SK-N-SH treated with all-trans-retinoic acid at 6 μM for 48 hours (cell line): ENCODE measurements around the gene CAMK4.

Experiments used
- ATAC-seq: fragments of 200-7000 bp; cut with Tn5 transposase; 3 replicates; pipeline ENCODE4 v1.9.1; 2020; ENCODE audit warnings: mild to moderate bottlenecking, moderate library complexity
- ARNTL ChIP-seq: fragments of 450-650 bp; formaldehyde crosslinking; IDR thresholded peaks from 2 replicates; pipeline ENCODE4 v1.5.0; 2020; ENCODE audit warnings: low read depth, mild to moderate bottlenecking, moderate library complexity, borderline replicate concordance
- BACH2 ChIP-seq: fragments of 250-450 bp; sonication (Bioruptor Pico); IDR thresholded peaks from 2 replicates; pipeline ENCODE4 v1.9.0; 2021; ENCODE audit warnings: mild to moderate bottlenecking, borderline replicate concordance
- CSDC2 ChIP-seq: fragments of 250-450 bp; sonication (Bioruptor Pico); IDR thresholded peaks from 2 replicates; pipeline ENCODE4 v1.5.0; 2020; ENCODE audit warnings: mild to moderate bottlenecking, moderate library complexity
- ESRRG ChIP-seq: fragments of 250-450 bp; sonication (Bioruptor Pico); IDR thresholded peaks from 2 replicates; pipeline ENCODE4 v1.6.1; 2021; ENCODE audit warnings: mild to moderate bottlenecking
- GLIS3 ChIP-seq: fragments of 250-450 bp; sonication (Bioruptor Pico); IDR thresholded peaks from 2 replicates; pipeline ENCODE4 v1.5.0; 2020; ENCODE audit warnings: mild to moderate bottlenecking, moderate library complexity
- ISL1 ChIP-seq: fragments of 250-450 bp; sonication (Bioruptor Pico); IDR thresholded peaks from 2 replicates; pipeline ENCODE4 v2.1.2; 2022; ENCODE audit warnings: mild to moderate bottlenecking, moderate library complexity
- OSR1 ChIP-seq: fragments of 250-450 bp; sonication (Bioruptor Pico); IDR thresholded peaks from 2 replicates; pipeline ENCODE4 v1.8.0; 2022; ENCODE audit warnings: moderate library complexity, mild to moderate bottlenecking, inconsistent platforms
- PPARA ChIP-seq: fragments of 250-450 bp; sonication (Bioruptor Pico); IDR thresholded peaks from 2 replicates; pipeline ENCODE4 v1.5.0; 2020; ENCODE audit warnings: mild to moderate bottlenecking, borderline replicate concordance
- RARB ChIP-seq: fragments of 250-450 bp; sonication (Bioruptor Pico); IDR thresholded peaks from 2 replicates; pipeline ENCODE4 v1.8.0; 2021; ENCODE audit warnings: mild to moderate bottlenecking, moderate library complexity
- SNAI2 ChIP-seq: fragments of 250-450 bp; sonication (Bioruptor Pico); IDR thresholded peaks from 2 replicates; pipeline ENCODE4 v1.5.0; 2020; ENCODE audit warnings: mild to moderate bottlenecking, moderate library complexity
- TCF4 ChIP-seq: fragments of 250-450 bp; sonication (Bioruptor Pico); IDR thresholded peaks from 2 replicates; pipeline ENCODE4 v1.8.0; 2021; ENCODE audit warnings: mild to moderate bottlenecking, moderate library complexity, borderline replicate concordance
- TOX ChIP-seq: fragments of 250-450 bp; sonication (Bioruptor Pico); IDR thresholded peaks from 2 replicates; pipeline ENCODE4 v1.8.0; 2021; ENCODE audit warnings: mild to moderate bottlenecking, moderate library complexity, borderline replicate concordance
- ZFP3 ChIP-seq: fragments of 250-450 bp; sonication (Bioruptor Pico); IDR thresholded peaks from 2 replicates; pipeline ENCODE4 v1.5.0; 2020; ENCODE audit warnings: mild to moderate bottlenecking, moderate library complexity
- ZFP30 ChIP-seq: fragments of 450-650 bp; formaldehyde crosslinking; IDR thresholded peaks from 2 replicates; pipeline ENCODE4 v1.5.0; 2022; ENCODE audit warnings: mild to moderate bottlenecking, moderate library complexity
- ZNF565 ChIP-seq: fragments of 450-650 bp; formaldehyde crosslinking; conservative IDR thresholded peaks from 2 replicates; pipeline ENCODE4 v1.5.0; 2020; ENCODE audit warnings: low read depth, mild to moderate bottlenecking, moderate library complexity
- ZNF70 ChIP-seq: fragments of 450-650 bp; formaldehyde crosslinking; IDR thresholded peaks from 2 replicates; pipeline ENCODE4 v1.5.0; 2020; ENCODE audit warnings: mild to moderate bottlenecking, moderate library complexity
- ZNF8 ChIP-seq: fragments of 450-650 bp; formaldehyde crosslinking; IDR thresholded peaks from 2 replicates; pipeline ENCODE4 v1.5.0; 2020; ENCODE audit warnings: mild to moderate bottlenecking, moderate library complexity
- TF ChIP-seq, protein P1 (sequence below): fragments of 250-450 bp; sonication (Bioruptor Pico); IDR thresholded peaks from 2 replicates; pipeline ENCODE4 v1.5.1; 2021; ENCODE audit warnings: mild to moderate bottlenecking, moderate library complexity
- TF ChIP-seq, protein P2 (sequence below): fragments of 250-450 bp; sonication (Bioruptor Pico); IDR thresholded peaks from 2 replicates; pipeline ENCODE4 v1.8.0; 2020; ENCODE audit warnings: mild to moderate bottlenecking, moderate library complexity, borderline replicate concordance
- TF ChIP-seq, protein P3 (sequence below): fragments of 250-450 bp; sonication (Bioruptor Pico); IDR thresholded peaks from 2 replicates; pipeline ENCODE4 v1.5.1; 2020; ENCODE audit warnings: low read depth, mild to moderate bottlenecking, moderate library complexity
- TF ChIP-seq, protein P4 (sequence below): fragments of 250-450 bp; sonication (Bioruptor Pico); IDR thresholded peaks from 2 replicates; pipeline ENCODE4 v1.8.0; 2021; ENCODE audit warnings: low read depth, mild to moderate bottlenecking, moderate library complexity, borderline replicate concordance

CAMK4 gene

GRCh38 chr5:111245654-111246053 is 21.5 kb downstream of the CAMK4 start:
- TF ChIP-seq ESRRG (no peak), SNAI2 (CRISPR knock-in tag) (no peak), ISL1 (CRISPR knock-in tag) (no peak), ZFP30 (CRISPR knock-in tag) (no peak), ZFP3 (CRISPR knock-in tag) (no peak), ZNF70 (CRISPR knock-in tag) (no peak), OSR1 (no peak), TCF4 (CRISPR knock-in tag) (no peak), RARB (no peak)
- TF ChIP-seq, protein P1, sequence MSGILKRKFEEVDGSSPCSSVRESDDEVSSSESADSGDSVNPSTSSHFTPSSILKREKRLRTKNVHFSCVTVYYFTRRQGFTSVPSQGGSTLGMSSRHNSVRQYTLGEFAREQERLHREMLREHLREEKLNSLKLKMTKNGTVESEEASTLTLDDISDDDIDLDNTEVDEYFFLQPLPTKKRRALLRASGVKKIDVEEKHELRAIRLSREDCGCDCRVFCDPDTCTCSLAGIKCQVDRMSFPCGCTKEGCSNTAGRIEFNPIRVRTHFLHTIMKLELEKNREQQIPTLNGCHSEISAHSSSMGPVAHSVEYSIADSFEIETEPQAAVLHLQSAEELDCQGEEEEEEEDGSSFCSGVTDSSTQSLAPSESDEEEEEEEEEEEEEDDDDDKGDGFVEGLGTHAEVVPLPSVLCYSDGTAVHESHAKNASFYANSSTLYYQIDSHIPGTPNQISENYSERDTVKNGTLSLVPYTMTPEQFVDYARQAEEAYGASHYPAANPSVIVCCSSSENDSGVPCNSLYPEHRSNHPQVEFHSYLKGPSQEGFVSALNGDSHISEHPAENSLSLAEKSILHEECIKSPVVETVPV, result no peak
- TF ChIP-seq, protein P2, sequence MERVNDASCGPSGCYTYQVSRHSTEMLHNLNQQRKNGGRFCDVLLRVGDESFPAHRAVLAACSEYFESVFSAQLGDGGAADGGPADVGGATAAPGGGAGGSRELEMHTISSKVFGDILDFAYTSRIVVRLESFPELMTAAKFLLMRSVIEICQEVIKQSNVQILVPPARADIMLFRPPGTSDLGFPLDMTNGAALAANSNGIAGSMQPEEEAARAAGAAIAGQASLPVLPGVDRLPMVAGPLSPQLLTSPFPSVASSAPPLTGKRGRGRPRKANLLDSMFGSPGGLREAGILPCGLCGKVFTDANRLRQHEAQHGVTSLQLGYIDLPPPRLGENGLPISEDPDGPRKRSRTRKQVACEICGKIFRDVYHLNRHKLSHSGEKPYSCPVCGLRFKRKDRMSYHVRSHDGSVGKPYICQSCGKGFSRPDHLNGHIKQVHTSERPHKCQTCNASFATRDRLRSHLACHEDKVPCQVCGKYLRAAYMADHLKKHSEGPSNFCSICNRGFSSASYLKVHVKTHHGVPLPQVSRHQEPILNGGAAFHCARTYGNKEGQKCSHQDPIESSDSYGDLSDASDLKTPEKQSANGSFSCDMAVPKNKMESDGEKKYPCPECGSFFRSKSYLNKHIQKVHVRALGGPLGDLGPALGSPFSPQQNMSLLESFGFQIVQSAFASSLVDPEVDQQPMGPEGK (CRISPR knock-in tag), result no peak
- TF ChIP-seq, protein P3, sequence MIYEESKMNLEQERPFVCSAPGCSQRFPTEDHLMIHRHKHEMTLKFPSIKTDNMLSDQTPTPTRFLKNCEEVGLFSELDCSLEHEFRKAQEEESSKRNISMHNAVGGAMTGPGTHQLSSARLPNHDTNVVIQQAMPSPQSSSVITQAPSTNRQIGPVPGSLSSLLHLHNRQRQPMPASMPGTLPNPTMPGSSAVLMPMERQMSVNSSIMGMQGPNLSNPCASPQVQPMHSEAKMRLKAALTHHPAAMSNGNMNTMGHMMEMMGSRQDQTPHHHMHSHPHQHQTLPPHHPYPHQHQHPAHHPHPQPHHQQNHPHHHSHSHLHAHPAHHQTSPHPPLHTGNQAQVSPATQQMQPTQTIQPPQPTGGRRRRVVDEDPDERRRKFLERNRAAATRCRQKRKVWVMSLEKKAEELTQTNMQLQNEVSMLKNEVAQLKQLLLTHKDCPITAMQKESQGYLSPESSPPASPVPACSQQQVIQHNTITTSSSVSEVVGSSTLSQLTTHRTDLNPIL (CRISPR knock-in tag), result no peak
- TF ChIP-seq, protein P4, sequence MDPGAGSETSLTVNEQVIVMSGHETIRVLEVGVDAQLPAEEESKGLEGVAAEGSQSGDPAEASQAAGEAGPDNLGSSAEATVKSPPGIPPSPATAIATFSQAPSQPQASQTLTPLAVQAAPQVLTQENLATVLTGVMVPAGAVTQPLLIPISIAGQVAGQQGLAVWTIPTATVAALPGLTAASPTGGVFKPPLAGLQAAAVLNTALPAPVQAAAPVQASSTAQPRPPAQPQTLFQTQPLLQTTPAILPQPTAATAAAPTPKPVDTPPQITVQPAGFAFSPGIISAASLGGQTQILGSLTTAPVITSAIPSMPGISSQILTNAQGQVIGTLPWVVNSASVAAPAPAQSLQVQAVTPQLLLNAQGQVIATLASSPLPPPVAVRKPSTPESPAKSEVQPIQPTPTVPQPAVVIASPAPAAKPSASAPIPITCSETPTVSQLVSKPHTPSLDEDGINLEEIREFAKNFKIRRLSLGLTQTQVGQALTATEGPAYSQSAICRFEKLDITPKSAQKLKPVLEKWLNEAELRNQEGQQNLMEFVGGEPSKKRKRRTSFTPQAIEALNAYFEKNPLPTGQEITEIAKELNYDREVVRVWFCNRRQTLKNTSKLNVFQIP (CRISPR knock-in tag), result no peak
- ATAC-seq, result no peak

- no peak for ATAC-seq
- TF ChIP-seq ZFP3 (CRISPR knock-in tag), result no peak
- TF ChIP-seq CSDC2 (CRISPR knock-in tag), result no peak
- TF ChIP-seq ZNF70 (CRISPR knock-in tag), result no peak
- no peak for TF ChIP-seq BACH2 (CRISPR knock-in tag)
- no peak for TF ChIP-seq OSR1
- TF ChIP-seq, protein P1, result no peak
- TF ChIP-seq PPARA (CRISPR knock-in tag), result no peak
- TF ChIP-seq ZNF8, result no peak
- TF ChIP-seq, protein P3 (CRISPR knock-in tag), result no peak
- TF ChIP-seq SNAI2 (CRISPR knock-in tag), result no peak
- TF ChIP-seq TCF4 (CRISPR knock-in tag), result no peak
- no peak for TF ChIP-seq ISL1 (CRISPR knock-in tag)
- no peak for TF ChIP-seq ZNF565 (CRISPR knock-in tag)
- TF ChIP-seq, protein P4 (CRISPR knock-in tag), result no peak
- no peak for TF ChIP-seq TOX
- TF ChIP-seq GLIS3 (CRISPR knock-in tag), result no peak
- TF ChIP-seq RARB, result no peak
- TF ChIP-seq ARNTL, result no peak
These were observed 22.3 kb downstream of the CAMK4 start for GRCh38 chr5:111246459-111246858.
